Stimulated activated CD4-positive, alpha-beta T cell treated with anti-CD3 and anti-CD28 coated beads, Interleukin-1b, Interleukin-23, amount 100 ng/mL, for 4 hours (primary cell): ENCODE results near the gene ZDHHC11.
"Not testable (repeated sequence)": the region's sequence is repeated elsewhere in the genome, so short reads cannot be mapped to it uniquely, and the experiment has no call there.

Experiments
- DNase-seq, 2 donors: peaks; one replicate each; pipeline ENCODE4 v3.0.0-alpha.2; 2020; ENCODE audit warnings: low read depth in 2 of 2

The ZDHHC11 gene

DNA sequence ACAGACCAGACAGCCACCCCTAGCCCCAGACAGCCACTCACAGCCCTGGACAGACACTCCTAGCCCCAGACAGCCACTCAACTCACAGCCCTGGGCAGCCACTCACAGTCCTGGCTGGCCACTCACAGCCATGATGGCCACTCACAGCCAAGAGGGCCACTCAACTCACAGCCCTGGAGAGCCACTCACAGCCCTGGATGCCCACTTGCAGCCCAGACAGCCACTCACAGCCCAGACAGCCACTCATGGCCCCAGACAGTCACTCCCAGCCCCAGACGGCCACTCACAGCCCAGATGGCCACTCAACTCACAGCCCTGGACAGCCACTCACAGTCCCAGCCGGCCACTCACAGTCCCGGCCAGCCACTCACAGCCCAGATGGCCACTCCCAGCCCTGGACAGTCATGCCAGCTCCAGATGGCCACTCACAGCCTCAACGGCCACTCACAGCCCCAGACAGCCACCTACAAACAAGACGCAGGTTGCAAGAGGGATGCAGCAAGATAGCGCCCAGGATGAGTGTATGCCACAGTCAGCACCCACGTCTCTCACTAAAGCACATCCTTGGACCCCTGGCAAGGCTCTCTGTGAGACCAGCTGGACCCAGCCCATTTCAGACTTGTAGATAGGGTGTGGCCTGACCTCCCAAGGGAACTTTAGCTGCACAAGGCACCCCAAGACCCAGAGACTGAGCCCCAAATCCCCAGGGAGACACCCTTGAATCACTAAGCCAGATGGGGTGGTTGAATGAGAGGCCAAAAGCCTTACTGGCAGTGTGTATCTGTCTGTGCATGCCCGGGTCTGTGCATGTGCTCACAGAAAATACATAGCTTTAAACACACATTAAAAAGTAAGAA, 88.7 kb downstream of the ZDHHC11 start:
- DNase-seq: no peak

DNA sequence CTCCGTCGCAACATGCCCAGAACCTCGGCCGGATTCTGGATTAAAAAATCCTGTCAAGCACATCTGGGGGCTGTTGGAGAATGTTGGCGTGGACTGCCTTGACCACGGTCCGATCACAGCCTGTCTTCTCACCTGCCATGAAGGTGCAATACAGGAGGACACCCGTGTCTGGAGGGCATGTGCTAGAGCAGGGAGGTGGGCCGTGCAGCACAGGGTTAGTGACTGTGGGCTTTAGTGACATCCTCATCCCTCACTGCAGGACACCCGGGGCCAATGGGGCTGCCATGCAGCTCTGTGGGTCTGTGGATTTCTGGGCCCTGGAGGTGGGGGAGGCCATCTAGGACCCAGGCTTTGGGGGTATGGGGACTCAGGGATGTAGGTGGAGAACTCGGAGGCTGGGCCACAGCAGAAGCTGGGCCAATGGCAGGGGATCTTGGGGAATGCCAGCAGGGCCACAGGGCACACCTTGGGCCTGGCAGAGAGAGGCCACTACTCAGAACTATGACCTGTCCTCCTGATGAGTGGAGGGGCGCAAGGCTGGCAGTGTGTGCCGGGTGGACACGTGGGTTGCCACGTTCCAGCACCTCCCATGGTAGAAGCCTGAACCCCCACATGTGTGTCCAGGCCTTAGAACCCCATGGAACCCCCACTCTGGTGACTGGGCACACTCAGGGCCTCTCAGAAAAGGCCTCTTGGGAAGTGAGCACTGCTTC, 89.6 kb downstream of the ZDHHC11 start:
- no peak for DNase-seq

DNA sequence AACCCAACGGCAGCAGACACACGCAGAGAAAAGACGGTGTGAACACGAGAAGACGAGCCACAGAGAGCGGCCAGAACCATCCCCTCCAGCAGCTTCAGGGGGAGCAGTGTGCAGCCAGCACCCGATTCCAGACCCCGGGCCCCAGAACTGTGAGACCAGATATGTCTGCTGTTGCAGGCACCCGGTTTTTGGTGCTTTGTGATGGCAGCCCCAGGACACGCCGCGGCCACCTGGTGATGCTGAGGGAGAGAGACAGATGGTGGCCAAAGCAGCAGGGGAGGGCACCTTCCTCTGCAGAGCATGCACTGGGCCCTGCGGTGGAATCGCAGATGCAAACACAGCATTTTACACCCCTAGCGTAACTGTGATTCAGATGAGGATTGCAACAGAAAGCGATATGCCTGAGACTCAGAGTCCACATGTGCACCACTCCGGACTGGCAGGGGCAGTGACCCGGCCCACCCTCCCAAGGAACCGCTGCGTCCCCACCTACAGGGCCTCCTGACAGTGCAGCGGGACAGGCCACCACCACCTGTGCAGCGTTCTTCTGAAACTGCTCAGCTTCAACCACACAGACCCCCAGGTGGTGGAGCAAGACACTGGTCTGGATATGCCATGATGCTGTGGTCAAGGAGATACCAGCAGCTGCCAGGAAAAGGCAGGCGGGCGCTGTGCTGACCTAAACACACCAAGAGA, 90.3 kb downstream of the ZDHHC11 start:
- DNase-seq: no peak

DNA sequence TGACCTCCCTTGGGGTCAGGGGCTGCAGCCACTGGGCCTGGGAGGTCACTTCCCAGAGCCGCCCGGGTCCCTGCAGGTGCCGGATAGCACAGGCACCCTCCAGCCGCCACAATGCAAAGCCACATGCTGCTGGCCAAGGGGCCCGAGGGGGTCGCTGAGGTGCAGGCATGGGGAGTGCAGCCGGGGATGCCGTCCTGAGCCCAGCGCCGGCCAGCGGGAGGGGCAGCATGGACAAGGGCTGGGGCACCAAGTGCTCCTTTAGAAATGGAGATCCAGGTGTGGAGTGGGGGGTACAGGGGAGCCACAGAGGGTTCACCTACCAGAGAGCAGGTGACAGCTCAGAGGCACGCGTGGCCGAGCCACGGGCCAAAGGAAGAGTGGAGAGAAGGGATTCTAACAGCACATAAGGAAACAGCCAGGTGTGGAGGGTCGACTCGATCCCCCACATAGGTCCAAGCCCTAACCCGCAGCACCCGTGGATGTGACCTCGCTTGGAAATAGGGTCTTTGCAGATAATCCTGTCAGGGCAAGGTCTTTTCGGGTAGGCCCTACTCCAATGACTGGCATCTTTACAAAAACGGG, 90.9 kb downstream of the ZDHHC11 start:
- DNase-seq: no peak

DNA sequence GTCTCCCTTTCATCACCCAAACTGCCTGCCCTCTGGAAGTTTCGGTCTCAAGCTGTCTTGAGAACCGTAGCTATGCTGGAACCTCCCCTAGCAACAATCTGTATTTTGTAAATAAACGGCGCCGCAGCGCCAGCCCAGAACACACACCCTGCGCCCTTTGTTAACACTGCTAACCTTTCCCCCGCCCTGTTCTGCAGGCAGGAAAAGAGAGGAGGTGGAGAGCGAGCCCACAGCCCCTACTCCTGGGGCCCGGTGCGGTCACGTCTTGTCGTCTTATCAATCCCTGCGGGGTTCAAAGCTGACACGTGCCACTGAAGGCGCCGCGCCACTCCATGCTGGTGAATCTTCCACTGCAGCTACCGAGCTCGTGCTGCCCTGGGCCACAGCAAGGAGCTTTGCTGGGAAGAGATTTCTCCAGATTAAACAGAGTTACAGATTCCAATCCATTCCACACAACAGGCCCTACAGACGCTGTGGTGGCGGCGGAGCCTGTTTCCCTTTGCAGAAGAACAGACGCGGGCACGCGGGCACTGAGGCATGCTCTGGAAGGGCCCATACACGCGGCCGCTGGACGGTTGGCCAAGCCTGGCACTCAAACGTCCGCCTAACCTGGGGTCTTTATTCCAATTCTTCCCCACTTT, 91.6 kb downstream of the ZDHHC11 start:
- DNase-seq: no peak

DNA sequence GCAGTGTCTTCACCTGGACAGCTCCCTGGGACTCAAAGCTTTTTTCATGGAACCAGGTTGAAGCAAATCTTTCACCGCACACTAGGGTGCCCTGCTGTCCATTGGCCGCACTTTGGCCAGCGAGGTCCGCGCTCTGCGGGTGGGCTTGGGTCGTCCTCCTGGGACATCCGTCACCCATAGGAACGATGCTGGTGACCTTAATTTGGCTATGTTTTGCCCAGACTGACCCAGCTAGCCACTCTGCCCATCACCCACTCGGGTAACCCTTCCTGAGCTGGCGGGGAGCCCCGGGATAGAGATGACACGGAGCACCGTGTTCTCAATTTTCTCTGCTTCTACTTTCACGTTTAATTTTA, 92.1 kb downstream of the ZDHHC11 start:
- no peak for DNase-seq

DNA sequence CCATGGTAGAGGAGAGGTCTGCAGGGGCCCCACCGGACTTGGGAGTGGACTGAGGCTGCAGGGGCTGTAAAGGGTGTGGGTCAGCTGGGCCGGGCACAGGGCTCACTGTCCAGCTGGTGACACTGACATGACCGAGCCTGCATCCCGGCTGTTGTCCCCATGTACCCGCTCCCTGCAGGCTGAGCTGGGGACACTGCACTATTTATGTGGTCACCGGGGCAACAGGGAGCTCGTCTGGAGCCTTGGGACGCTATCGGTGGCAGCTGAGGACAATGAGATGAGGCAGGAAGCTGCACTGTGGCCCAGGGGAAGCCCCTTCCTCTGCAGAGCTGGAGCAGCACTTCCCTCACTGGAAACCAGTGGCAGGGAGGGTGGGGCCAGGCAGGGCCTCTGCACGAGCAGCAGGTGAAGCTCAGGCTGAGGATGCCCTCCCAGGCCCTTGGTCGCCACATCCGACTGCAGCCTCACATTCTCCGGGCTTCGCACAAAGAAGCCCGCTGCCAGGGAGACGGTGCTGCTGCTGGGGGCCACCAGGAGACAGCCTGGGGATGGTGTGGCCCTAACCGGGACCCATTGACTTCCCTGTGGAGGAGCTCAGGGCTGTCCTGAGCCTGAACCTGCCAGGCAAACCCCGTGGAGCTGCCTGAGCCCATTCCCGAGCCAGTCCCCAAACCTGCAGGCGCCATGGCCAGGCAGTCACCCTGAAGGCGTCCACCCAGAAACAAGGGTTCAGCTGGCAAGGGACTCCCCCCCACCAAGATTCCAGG, 92.7 kb downstream of the ZDHHC11 start:
- DNase-seq: no peak

DNA sequence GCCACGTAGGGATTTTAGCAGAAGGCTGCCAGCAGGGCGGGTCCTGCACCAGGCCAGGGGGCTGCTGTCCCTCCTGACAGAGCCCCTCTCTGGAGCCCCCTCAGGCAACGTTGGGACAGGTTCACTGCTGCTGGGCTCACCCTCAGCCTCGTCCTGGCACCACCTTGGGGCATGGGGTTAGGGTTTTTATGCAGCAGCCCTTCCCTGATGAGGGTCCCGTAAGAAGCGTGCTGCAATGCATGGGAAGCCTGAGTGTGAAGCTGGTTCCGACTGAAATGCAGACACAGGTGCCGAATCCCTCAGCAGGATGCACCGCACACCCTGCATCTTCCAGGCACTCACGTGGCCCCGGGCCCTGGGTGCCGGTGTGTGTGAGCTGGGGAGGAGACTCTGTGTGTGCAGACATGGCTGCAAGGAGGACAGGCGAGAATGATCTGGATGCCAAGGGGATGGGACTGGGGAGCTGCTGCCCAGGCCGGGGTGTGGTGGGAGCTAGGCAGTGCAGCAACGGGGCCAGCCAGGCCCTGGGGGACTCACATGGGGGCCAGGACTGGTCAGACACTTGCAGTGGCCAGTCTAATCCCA, 93.3 kb downstream of the ZDHHC11 start:
- DNase-seq: no peak

DNA sequence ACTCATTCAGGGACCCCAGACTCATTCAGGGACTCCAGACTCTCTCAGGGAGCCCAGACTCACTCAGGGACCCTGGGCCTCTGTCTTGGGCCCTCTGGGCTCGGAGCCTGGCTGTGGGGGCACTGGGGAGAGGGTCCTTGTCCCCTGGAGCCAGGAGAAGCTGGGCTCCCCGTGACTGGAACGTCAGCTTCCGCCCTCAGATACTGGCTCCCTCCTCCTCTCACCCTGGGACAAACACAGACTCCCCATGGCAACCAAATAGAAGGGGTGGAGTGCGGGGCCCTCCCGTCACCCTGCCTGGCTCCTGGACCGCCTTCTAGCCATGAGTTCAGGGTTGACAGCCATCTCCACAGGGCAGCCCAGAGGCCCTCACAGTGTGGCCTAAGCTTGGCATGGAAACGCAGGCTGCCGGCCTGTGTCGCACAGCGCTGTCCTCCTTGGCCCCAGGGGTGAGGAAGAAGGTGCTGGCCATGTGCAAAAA, 93.9 kb downstream of the ZDHHC11 start:
- DNase-seq: no peak

DNA sequence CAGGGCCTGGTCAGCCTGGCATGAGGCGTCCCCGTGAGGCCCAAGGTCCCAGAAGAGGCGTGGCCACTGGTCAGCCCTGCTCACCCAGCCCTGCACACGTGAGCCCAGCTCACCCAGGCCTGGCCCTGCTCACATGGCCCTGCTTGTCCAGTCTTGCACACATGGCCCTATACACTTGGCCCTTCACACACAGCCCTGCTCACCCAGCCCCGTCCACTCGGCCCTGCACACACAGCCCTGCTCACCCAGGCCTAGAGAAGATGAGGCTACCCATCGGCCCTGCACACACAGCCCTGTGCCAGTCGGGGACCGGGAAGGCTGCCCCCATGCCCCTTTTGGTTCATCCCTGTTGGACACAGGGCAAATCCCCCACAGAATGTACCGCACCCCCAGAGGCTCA, 94.6 kb downstream of the ZDHHC11 start:
- DNase-seq: no peak

DNA sequence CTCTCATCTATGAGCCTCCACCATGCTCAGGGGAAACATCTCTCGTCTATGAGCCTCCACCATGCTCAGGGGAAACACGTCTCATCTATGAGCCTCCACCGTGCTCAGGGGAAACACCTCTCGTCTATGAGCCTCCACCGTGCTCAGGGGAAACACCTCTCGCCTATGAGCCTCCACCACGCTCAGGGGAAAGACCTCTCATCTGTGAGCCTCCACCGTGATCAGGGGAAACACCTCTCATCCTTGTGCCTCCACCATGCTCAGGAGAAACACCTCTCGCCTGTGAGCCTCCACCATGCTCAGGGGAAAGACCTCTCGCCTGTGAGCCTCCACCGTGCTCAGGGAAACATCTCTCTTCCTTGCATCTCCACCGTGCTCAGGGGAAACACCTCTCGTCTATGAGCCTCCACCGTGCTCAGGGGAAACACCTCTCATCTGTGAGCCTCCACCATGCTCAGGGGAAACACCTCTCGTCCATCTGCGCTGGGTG, 96.6 kb downstream of the ZDHHC11 start:
- DNase-seq: not testable (repeated sequence)

DNA sequence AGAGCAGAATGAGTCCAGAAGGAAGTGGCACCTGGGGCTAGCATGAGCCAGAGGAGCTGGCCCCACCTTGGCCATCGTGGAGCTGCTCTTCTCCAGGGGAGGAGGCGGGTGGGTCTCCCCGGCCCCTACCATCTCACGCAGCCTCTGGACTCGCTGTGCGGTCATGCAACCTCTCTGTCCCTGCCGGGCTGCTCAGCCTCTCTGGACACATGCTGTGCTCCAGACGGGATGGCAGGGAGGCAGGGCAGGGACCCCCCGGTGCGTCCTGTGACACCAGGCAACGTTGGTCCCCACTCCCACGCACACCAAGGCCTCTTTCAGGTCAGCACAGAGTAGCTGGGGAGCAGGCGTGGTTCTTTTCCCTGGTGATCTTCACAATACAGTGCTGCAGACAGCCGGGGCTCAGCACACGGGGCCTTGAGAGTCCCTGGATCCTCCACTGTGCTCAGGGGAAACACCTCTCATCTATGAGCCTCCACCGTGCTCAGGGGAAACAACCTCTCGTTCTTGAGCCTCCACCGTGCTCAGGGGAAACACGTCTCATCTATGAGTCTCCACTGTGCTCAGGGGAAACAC, 97.1 kb downstream of the ZDHHC11 start:
- not testable (repeated sequence) for DNase-seq

DNA sequence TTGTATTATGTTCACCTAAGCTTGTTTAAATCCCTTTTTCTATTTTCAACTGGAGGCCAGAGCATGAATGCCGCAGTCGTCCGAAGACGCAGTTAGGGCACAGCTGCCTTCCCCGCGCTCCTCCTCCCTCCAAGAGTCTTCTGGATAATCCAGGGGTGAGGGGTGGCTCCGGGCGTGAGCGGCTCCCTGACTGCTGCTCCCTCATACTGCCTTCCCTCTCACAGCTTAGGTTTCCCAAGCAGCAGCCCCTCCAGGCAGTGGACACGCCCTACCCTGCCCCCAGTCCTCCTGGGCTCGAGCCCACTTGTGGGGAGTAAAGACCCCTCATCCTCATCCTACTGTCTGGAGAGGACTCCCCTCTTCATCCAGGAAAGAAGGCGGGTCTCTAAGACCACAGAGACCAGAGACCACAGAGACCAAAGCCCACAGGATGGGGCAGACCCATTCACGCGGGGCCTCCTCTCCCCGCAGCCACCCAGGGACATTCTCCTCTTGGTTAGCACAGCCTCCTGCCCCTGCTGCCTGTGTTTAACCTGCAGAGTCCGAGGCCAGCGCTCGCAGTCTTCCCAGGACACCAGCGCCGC, 98.2 kb downstream of the ZDHHC11 start:
- DNase-seq: not testable (repeated sequence)

DNA sequence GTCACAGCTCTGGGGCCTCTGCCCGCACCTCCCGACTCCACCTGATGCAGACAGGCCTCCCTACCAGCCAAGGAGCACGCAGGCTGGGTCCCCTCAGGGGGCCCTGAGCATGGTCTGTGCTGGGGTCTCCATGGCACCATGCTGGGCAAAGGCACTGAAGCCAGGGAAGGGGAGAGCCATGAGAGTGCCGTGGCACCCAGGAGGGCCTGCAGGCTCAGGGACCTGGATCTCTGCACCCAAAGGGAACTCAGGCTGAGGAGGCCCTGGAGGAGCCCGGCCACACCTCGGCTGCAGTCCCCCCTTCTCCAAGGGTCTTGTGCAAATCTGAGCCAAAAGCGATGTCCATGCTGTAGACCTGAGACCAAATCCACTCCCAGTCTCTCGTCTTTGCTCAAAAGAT, 98.8 kb downstream of the ZDHHC11 start:
- DNase-seq: not testable (repeated sequence)

DNA sequence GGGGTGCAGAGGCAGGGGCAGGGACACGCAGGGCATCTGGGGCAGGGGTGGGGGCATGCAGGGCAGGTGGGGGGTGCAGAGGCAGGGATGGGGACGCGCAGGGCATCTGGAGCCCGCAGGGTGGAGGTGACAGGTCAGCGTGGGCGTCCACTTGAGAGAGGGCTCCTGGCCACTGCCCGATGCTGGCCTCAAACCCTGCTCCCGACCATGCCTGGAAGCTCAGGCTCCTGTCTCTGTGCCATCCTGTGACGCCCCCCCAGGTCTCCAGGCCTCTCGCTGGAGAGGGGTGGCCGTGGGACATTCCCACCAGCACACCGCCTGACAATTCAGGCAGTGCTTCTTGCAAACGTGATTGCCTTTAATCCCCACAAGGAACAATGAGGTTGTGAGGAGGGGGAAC, 99.3 kb downstream of the ZDHHC11 start:
- no peak for DNase-seq

DNA sequence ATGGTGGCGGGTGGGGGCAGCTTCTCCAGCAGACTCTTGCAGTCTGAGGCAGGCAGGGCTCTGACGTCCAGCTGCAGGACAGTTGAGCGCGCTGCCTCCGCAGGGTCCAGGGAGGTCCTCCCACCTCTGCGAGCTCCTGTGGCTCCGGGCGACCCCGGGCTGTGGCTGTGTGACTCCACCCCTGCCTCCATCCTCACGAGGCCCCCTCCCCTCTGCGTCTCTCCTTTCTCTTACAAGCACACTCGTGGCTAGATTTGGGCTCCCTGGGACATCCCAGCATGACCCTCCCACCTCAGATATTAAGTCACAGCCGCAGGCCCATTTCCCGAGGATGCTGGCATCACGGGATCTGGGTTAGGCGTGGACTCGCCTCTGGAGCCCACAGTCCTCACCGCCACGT, 100.6 kb downstream of the ZDHHC11 start:
- DNase-seq: not testable (repeated sequence)

DNA sequence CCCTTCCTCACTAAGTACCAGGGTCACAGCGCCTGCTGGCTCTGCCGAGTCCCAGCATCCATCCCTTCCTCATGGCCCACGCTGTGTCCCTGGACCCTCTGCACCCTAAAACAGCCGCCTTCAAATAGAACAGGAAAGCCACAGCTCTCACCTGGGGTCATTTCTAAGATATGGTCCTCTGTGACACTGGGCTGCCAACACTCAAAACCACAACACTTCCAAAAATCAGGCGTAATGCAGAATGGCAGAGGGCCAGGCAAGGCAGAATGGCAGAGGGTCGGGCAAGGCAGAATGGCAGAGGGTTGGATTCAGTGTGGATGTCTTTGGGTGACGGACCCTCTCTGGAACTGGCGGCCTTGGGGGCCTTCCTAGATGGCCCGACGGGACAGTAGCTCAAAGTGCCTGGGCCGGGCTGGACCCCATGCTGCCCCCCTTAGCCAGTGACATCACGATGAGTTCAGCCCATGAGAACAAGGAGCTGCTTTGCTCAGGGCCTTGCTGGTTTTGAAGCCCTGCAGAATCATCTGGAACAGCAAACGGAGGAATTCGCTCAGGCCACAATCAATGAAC, 101.6 kb downstream of the ZDHHC11 start:
- no peak for DNase-seq

DNA sequence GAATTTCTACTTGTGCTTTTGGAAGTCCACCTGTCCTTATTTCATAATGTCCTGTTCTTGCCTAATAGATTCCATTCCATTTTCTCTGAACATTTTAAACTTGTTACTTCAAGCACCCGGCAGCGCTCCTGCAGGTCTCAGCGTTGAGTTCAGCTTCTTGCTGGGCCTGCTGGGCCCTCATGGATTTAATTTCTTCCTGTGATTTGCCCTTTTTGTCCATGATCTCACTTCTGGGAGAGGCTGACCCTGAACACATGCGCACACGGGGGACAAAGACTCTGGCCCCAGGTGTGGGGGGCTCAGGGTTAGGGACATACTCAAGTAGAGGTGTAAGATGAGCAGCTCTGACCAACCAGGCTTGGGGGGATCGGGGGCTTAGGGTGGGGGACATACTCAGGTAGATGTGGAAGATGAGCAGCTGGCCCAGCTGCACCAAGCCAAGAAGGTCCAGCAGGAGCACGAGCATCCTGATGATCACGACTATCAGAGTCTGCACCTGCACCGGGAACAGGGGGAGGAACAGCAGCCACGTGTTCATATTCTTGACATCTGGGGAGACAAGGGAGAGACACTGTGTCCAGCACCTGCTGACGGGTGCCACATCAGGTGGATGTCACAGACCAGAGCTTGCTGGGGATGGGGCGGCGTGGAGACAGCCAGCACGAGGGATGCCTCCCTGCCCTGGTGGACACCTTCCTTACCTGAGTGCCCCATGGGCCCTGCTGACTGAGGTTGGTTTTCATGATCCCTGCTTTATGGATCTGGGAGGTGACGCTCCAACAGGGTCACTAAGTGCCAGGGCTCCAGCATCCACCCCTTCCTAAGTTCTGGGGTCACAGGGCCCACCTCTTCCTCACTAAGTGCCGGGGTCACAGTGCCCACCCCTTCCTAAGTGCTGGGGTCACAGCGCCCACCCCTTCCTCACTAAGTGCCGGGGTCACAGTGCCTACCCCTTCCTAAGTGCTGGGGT, 102.5 kb downstream of the ZDHHC11 start:
- DNase-seq: not testable (repeated sequence)
